MM.1S (cell line): ENCODE results near the gene SLCO1A2.

ENCODE experiments used
- EZH2 ChIP-seq: fragments of 300-600 bp; sonication (generic); optimal IDR thresholded peaks from 2 replicates; pipeline ENCODE3; 2017; ENCODE audit warnings: low read depth, mild to moderate bottlenecking, antibody characterized with exemption, low read length, mixed read lengths
- EZH2phosphoT487 ChIP-seq: fragments of 300-600 bp; sonication (generic); IDR thresholded peaks from 2 replicates; pipeline ENCODE4 v1.6.1; 2018; ENCODE audit warnings: antibody characterized with exemption, low read length
- TF ChIP-seq, protein P1 (sequence below): fragments of 300-600 bp; sonication (generic); IDR thresholded peaks from 2 replicates; pipeline ENCODE4 v1.5.1; 2016; ENCODE audit warnings: antibody characterized with exemption, low read length, mixed read lengths

DNA sequence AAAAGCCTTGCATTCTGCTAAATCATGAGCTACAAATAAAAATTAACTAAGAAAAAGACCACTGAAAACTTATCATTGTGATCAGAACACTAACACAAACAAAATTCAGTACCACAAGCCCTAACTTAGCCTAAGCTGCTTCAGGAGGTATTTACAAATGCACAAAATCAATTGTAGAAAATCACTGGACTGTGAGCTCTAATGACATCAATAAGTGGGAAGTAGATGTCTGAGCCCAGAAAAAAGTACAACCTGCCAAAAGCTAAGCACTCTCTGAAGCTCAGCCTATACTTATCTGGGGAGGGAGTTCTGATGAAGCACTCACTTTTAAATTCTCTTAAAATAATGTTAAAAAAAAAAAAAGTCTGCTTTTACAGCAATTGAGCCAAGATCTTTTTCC is 110.8 kb downstream of the SLCO1A2 start:
- TF ChIP-seq, protein P1, sequence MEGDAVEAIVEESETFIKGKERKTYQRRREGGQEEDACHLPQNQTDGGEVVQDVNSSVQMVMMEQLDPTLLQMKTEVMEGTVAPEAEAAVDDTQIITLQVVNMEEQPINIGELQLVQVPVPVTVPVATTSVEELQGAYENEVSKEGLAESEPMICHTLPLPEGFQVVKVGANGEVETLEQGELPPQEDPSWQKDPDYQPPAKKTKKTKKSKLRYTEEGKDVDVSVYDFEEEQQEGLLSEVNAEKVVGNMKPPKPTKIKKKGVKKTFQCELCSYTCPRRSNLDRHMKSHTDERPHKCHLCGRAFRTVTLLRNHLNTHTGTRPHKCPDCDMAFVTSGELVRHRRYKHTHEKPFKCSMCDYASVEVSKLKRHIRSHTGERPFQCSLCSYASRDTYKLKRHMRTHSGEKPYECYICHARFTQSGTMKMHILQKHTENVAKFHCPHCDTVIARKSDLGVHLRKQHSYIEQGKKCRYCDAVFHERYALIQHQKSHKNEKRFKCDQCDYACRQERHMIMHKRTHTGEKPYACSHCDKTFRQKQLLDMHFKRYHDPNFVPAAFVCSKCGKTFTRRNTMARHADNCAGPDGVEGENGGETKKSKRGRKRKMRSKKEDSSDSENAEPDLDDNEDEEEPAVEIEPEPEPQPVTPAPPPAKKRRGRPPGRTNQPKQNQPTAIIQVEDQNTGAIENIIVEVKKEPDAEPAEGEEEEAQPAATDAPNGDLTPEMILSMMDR = no peak
- TF ChIP-seq EZH2 (no peak), EZH2phosphoT487 (no peak)
